Neutrophil (primary cell): Measurements from ENCODE around the gene LRRC7.

ENCODE experiments used
- H3K27ac ChIP-seq: fragments of 200-600 bp; sonication (generic); 2 replicates; pipeline ENCODE4 v1.5.1; 2016; ENCODE audit warnings: mild to moderate bottlenecking, moderate library complexity
- H3K27me3 ChIP-seq: fragments of 200-600 bp; sonication (generic); 2 replicates; pipeline ENCODE4 v1.6.0; 2016; ENCODE audit warnings: mild to moderate bottlenecking
- H3K36me3 ChIP-seq: fragments of 200-600 bp; sonication (generic); 2 replicates; pipeline ENCODE4 v1.5.1; 2017
- H3K4me1 ChIP-seq, 2 experiments: fragments of 200-600 bp in 1 of 2; sonication (generic) in 1 of 2; 1 replicate in 1 of 2; 2 replicates in 1 of 2; pipeline versions ENCODE4 v1.5.1 to v1.6.1; 2013 to 2016; ENCODE audit warnings: low read depth in 1 of 2, low read length in 1 of 2, mild to moderate bottlenecking in 1 of 2, moderate library complexity in 1 of 2; ENCODE audit not compliant: control insufficient read depth in 1 of 2, insufficient read depth in 1 of 2
- H3K4me3 ChIP-seq, 2 experiments: fragments of 200-600 bp in 1 of 2; sonication (generic) in 1 of 2; 1 replicate in 1 of 2; 2 replicates in 1 of 2; pipeline ENCODE4 v1.5.1; 2013 to 2016; ENCODE audit warnings: low read depth in 1 of 2, low read length in 1 of 2, mild to moderate bottlenecking in 1 of 2, moderate library complexity in 1 of 2
- H3K9me3 ChIP-seq: fragments of 200-600 bp; sonication (generic); 2 replicates; pipeline ENCODE4 v1.5.1; 2016
- CTCF ChIP-seq: fragments of 200-600 bp; sonication (generic); IDR thresholded peaks from 2 replicates; pipeline ENCODE4 v1.5.1; 2016; ENCODE audit warnings: antibody characterized with exemption

The LRRC7 gene

GRCh38 chr1:69994241-69994640 lies 426.5 kb downstream of the LRRC7 start:
- TF ChIP-seq CTCF: no peak
- Histone ChIP-seq H3K27ac (no peak overlapping the region), H3K9me3 (no peaks in the 10 kb centered on the region), H3K4me3 (no peak overlapping the region), H3K36me3 (no peaks in the 10 kb centered on the region), H3K27me3 (no peaks in the 10 kb centered on the region), H3K4me1 (no peaks in the 10 kb centered on the region)

- H3K27me3 ChIP-seq: no peaks in the 10 kb centered on the region
- H3K4me3 ChIP-seq: no peak overlapping the region
- no peak for TF ChIP-seq CTCF
- H3K27ac ChIP-seq: no peak overlapping the region
- no peaks in the 10 kb centered on the region for H3K36me3 ChIP-seq
- H3K4me1 ChIP-seq: no peaks in the 10 kb centered on the region
- H3K9me3 ChIP-seq: no peaks in the 10 kb centered on the region
Observed at GRCh38 chr1:69998847-69999246, 431.1 kb downstream of the LRRC7 start.

GRCh38 chr1:70003211-70003908 lies 435.6 kb downstream of the LRRC7 start:
- no peaks in the 10 kb centered on the region for H3K27me3 ChIP-seq
- no peaks in the 10 kb centered on the region for H3K4me1 ChIP-seq
- H3K9me3 ChIP-seq: no peaks in the 10 kb centered on the region
- no peaks in the 10 kb centered on the region for H3K36me3 ChIP-seq
- no peak overlapping the region for H3K4me3 ChIP-seq
- no peak for TF ChIP-seq CTCF
- no peak overlapping the region for H3K27ac ChIP-seq

- Histone ChIP-seq H3K4me3 (no peak overlapping the region), H3K27ac (no peak overlapping the region), H3K36me3 (no peaks in the 10 kb centered on the region), H3K27me3 (no peaks in the 10 kb centered on the region), H3K9me3 (no peaks in the 10 kb centered on the region), H3K4me1 (no peaks in the 10 kb centered on the region)
- no peak for TF ChIP-seq CTCF
Observed at GRCh38 chr1:70005386-70006034, 437.8 kb downstream of the LRRC7 start.

- Histone ChIP-seq H3K27ac (no peak overlapping the region), H3K9me3 (no peaks in the 10 kb centered on the region), H3K4me1 (no peaks in the 10 kb centered on the region), H3K27me3 (no peaks in the 10 kb centered on the region), H3K36me3 (no peaks in the 10 kb centered on the region), H3K4me3 (no peak overlapping the region)
- TF ChIP-seq CTCF: no peak
Observed at GRCh38 chr1:70008660-70009059, 440.9 kb downstream of the LRRC7 start.
